Endothelial cell of umbilical vein (primary cell): ENCODE results near the gene RBMY1J. TPM values are rescaled to one million over a fixed set of nuclear protein-coding genes. Genes with fewer than 3 reads are reported as not detected.

Source experiments
- BruUV-seq: library from RNA; stranded (reverse); fragments of 400-500 nt; replicated peaks from 2 replicates; lab custom pipeline; 2021; lab: Mats Ljungman, UMichigan
- CTCF ChIA-PET: fragments of 300-600, 350-600 bp; sonication (Branson Sonifier 250); formaldehyde crosslinking; loops from one replicate; lab custom pipeline; 2021; ENCODE audit warnings: antibody characterized with exemption, inconsistent platforms; lab: Charles Lee
- POLR2A ChIA-PET: fragments of 300-600, 350-600 bp; sonication (Branson Sonifier 250); formaldehyde crosslinking; loops from one replicate; lab custom pipeline; 2021; ENCODE audit warnings: antibody characterized with exemption, inconsistent platforms; lab: Charles Lee
- DNase-seq: peaks from one replicate; pipeline ENCODE4 v3.0.0-alpha.2; 2011; ENCODE audit warnings: low read depth, low spot score
- FAIRE-seq: peaks from 2 replicates; lab custom pipeline; 2011; peaks lifted over from hg19 to GRCh38; lab: Jason Lieb, UNC
- H2AFZ ChIP-seq: 2 replicates; pipeline ENCODE4 v1.6.0; 2012; ENCODE audit warnings: low read depth, low read length, control low read depth, inconsistent platforms
- H3K27ac ChIP-seq: 2 replicates; pipeline ENCODE4 v1.5.1; 2011; ENCODE audit warnings: low read depth, mild to moderate bottlenecking, control low read depth, low read length, moderate library complexity; ENCODE audit not compliant: insufficient read depth
- H3K27me3 ChIP-seq, 2 experiments: 2 replicates each; pipeline versions ENCODE4 v1.6.0 to v1.6.1; 2011; ENCODE audit warnings: low read length in 2 of 2, mixed read lengths in 1 of 2; ENCODE audit not compliant: control insufficient read depth in 2 of 2, insufficient read depth in 2 of 2
- H3K36me3 ChIP-seq, 2 experiments: 2 replicates in 1 of 2; 3 replicates in 1 of 2; pipeline ENCODE4 v1.5.1; 2011; ENCODE audit warnings: low read length in 2 of 2, mild to moderate bottlenecking in 1 of 2, moderate library complexity in 1 of 2; ENCODE audit not compliant: control insufficient read depth in 2 of 2, insufficient read depth in 2 of 2; ENCODE audit errors: extremely low read depth in 1 of 2
- H3K4me1 ChIP-seq: 3 replicates; pipeline ENCODE4 v1.5.1; 2011; ENCODE audit warnings: mild to moderate bottlenecking, low read length; ENCODE audit not compliant: control insufficient read depth, insufficient read depth; ENCODE audit errors: extremely low read depth
- H3K4me2 ChIP-seq: 2 replicates; pipeline ENCODE4 v1.6.1; 2011; ENCODE audit warnings: low read length, control low read depth, mixed read lengths; ENCODE audit not compliant: insufficient read depth
- H3K4me3 ChIP-seq, 3 experiments: fragments of 200-600 bp in 1 of 3; sonication (generic), shearing (Covaris generic) in 1 of 3; replicated peaks in 1 of 3; 2 replicates each; pipeline ENCODE4 v1.5.1; 2011 to 2016; ENCODE audit warnings: control low read depth in 3 of 3, low read length in 3 of 3, mild to moderate bottlenecking in 2 of 3, inconsistent platforms in 1 of 3, low read depth in 1 of 3, moderate library complexity in 1 of 3; ENCODE audit not compliant: insufficient read depth in 1 of 3
- H3K79me2 ChIP-seq: 2 replicates; pipeline ENCODE4 v1.6.0; 2012; ENCODE audit warnings: low read length, inconsistent platforms; ENCODE audit not compliant: control insufficient read depth, insufficient read depth
- H3K9ac ChIP-seq: replicated peaks from 2 replicates; pipeline ENCODE3; 2011; ENCODE audit warnings: low read length, control low read depth; ENCODE audit not compliant: insufficient read depth; ENCODE audit errors: extremely low read depth
- H3K9me1 ChIP-seq: replicated peaks from 3 replicates; pipeline ENCODE4 v1.6.0; 2011; ENCODE audit warnings: mild to moderate bottlenecking, low read length; ENCODE audit not compliant: control insufficient read depth, insufficient read depth; ENCODE audit errors: extremely low read depth
- H3K9me3 ChIP-seq: replicated peaks from 2 replicates; pipeline ENCODE4 v1.5.1; 2012; ENCODE audit warnings: low read length, inconsistent platforms; ENCODE audit not compliant: control insufficient read depth, insufficient read depth
- H4K20me1 ChIP-seq: replicated peaks from 2 replicates; pipeline ENCODE3; 2011; ENCODE audit warnings: mild to moderate bottlenecking, low read length; ENCODE audit not compliant: control insufficient read depth, insufficient read depth; ENCODE audit errors: extremely low read depth
- CTCF ChIP-seq, 2 donors: IDR thresholded peaks; 1 replicate in 1 of 2; 2 replicates in 1 of 2; pipeline ENCODE4 v1.5.1; 2011; ENCODE audit warnings: low read length in 2 of 2, mild to moderate bottlenecking in 2 of 2, moderate library complexity in 2 of 2, control low read depth in 1 of 2, inconsistent platforms in 1 of 2, low read depth in 1 of 2; ENCODE audit not compliant: insufficient read depth in 1 of 2; ENCODE audit errors: extremely low read depth in 1 of 2
- EZH2 ChIP-seq: IDR thresholded peaks from 2 replicates; pipeline ENCODE4 v1.6.1; 2012; ENCODE audit warnings: borderline replicate concordance, low read depth, mild to moderate bottlenecking, moderate library complexity, low read length, inconsistent platforms; ENCODE audit not compliant: severe bottlenecking
- FOS ChIP-seq: IDR thresholded peaks from 2 replicates; pipeline ENCODE4 v1.6.1; 2011; ENCODE audit warnings: mild to moderate bottlenecking, low read length, moderate library complexity, borderline replicate concordance; ENCODE audit not compliant: insufficient read depth
- GATA2 ChIP-seq: IDR thresholded peaks from 2 replicates; pipeline ENCODE4 v1.7.0; 2011; ENCODE audit warnings: low read depth, mild to moderate bottlenecking, moderate library complexity, mixed read lengths, low read length; ENCODE audit not compliant: insufficient read length, insufficient read depth
- JUN ChIP-seq: IDR thresholded peaks from 2 replicates; pipeline ENCODE4 v1.6.1; 2011; ENCODE audit warnings: borderline replicate concordance, low read depth; ENCODE audit not compliant: insufficient read length, insufficient read depth
- MAX ChIP-seq: IDR thresholded peaks from 2 replicates; pipeline ENCODE4 v1.6.1; 2011; ENCODE audit not compliant: insufficient read depth, insufficient read length
- MYC ChIP-seq: IDR thresholded peaks from one replicate; pipeline ENCODE4 v1.6.1; 2011; ENCODE audit warnings: mild to moderate bottlenecking, low read depth, low read length
- POLR2A ChIP-seq: IDR thresholded peaks from 2 replicates; pipeline ENCODE4 v1.6.1; 2012; ENCODE audit warnings: low read depth, mild to moderate bottlenecking, control low read depth, low read length
- POLR2AphosphoS5 ChIP-seq: IDR thresholded peaks from 2 replicates; pipeline ENCODE4 v1.6.1; 2012; ENCODE audit warnings: low read depth, mild to moderate bottlenecking, control low read depth, low read length, moderate library complexity; ENCODE audit not compliant: insufficient read depth
- dilution Hi-C: fragments of 300-500 bp; cut with MboI; formaldehyde crosslinking; loops from one replicate; pipeline ENCODE4 v1.15.0; 2019; ENCODE audit warnings: low sequenced_read_pairs; ENCODE audit not compliant: extremely low pct_ligation_motif_present
- intact Hi-C: fragments of 100-400 bp; cut with micrococcal nuclease; formaldehyde crosslinking; loops from one replicate; pipeline ENCODE4 v1.10.0; 2022
- polyA plus RNA-seq, 4 experiments: library from polyadenylated mRNA; depleted of rRNA in 3 of 4; stranded (reverse) in 3 of 4; unstranded in 1 of 4; fragments of >200 nt; gene quantifications; 2 replicates each; pipeline versions ENCODE4 v1.2.1 to v1.2.3, GENCODE V29; 2011 to 2012; ENCODE audit warnings: missing spikeins in 1 of 4
- total RNA-seq: library from RNA; stranded (reverse); gene quantifications from 2 replicates; pipeline ENCODE4 v1.2.3, GENCODE V29; 2021

Gene RBMY1J
- total and polyA plus RNA-seq, 2 donors (not counting 3 experiments of a cell fraction or from before 2014, with no cell fraction given): not detected

- no peaks in the 10 kb centered on the region for H3K9me1 ChIP-seq
- no peaks in the 10 kb centered on the region for H3K36me3 ChIP-seq
- H3K4me2 ChIP-seq: no peak overlapping the region
- no peaks in the 10 kb centered on the region for H3K79me2 ChIP-seq
- DNase-seq: no peak
- H3K4me1 ChIP-seq: no peaks in the 10 kb centered on the region
- H3K4me3 ChIP-seq: no peak overlapping the region
- CTCF ChIA-PET: no interaction called here
- intact Hi-C loops (no loop called here), dilution Hi-C loops (no loop called here)
- no peak overlapping the region for H3K27ac ChIP-seq
- H2AFZ ChIP-seq: no peak overlapping the region
- H3K9me3 ChIP-seq: no peaks in the 10 kb centered on the region
- no peak for TF ChIP-seq FOS
- TF ChIP-seq POLR2A: no peak
- H4K20me1 ChIP-seq: no peaks in the 10 kb centered on the region
- no TSS peak for BruUV-seq
- no peak overlapping the region for H3K9ac ChIP-seq
- no peak for FAIRE-seq
- H3K27me3 ChIP-seq: no peaks in the 10 kb centered on the region
- POLR2A ChIA-PET: no interaction called here
Measured at GRCh38 chrY:22370623-22371022, 32.6 kb upstream of the RBMY1J start.

- no peaks in the 10 kb centered on the region for H3K27me3 ChIP-seq
- POLR2A ChIA-PET: no interaction called here
- no peak for TF ChIP-seq FOS
- no peak for TF ChIP-seq EZH2
- TF ChIP-seq CTCF (IDR thresholded peaks at IDR 0.05; ENCODE audit: extremely low read depth in 1 of 2, insufficient read depth in 1 of 2, low read depth in 1 of 2, low read length in 2 of 2): no peak
- TF ChIP-seq POLR2AphosphoS5: no peak
- TF ChIP-seq MYC: no peak
- TF ChIP-seq GATA2: no peak
- no peak for TF ChIP-seq JUN
- no peak for TF ChIP-seq MAX
- TF ChIP-seq POLR2A: no peak
Measured at GRCh38 chrY:22373494-22373893, 29.7 kb upstream of the RBMY1J start.

More at GRCh38 chrY:22373494-22373893, 29.7 kb upstream of the RBMY1J start:
- dilution Hi-C loops: no loop called here
- H3K4me3 ChIP-seq: no peak overlapping the region
- no TSS peak for BruUV-seq
- no peaks in the 10 kb centered on the region for H3K9me3 ChIP-seq
- H3K4me2 ChIP-seq: no peak overlapping the region
- no peak overlapping the region for H3K27ac ChIP-seq
- H4K20me1 ChIP-seq: no peaks in the 10 kb centered on the region
- no peaks in the 10 kb centered on the region for H3K4me1 ChIP-seq
- intact Hi-C loops: no loop called here
- H3K36me3 ChIP-seq: no peaks in the 10 kb centered on the region
- DNase-seq (no peak), FAIRE-seq (no peak)
- H2AFZ ChIP-seq: no peak overlapping the region
- no peaks in the 10 kb centered on the region for H3K9me1 ChIP-seq
- H3K9ac ChIP-seq: no peak overlapping the region
- H3K79me2 ChIP-seq: no peaks in the 10 kb centered on the region
- CTCF ChIA-PET: no interaction called here
